Panc1 (cell line): ENCODE measurements around the gene CCBE1. TPM values are rescaled to one million over a fixed set of nuclear protein-coding genes. Genes with fewer than 3 reads are reported as not detected.
"Not testable (repeated sequence)": the region's sequence is repeated elsewhere in the genome, so short reads cannot be mapped to it uniquely, and the experiment has no call there.

Experiments
- ATAC-seq: fragments of 200-7000 bp; cut with Tn5 transposase; 2 replicates; pipeline ENCODE4 v1.9.1; 2020; ENCODE audit warnings: mild to moderate bottlenecking, moderate library complexity
- BruUV-seq: library from RNA; stranded (reverse); fragments of 400-500 nt; replicated peaks from 2 replicates; lab custom pipeline; 2021; lab: Mats Ljungman, UMichigan
- CTCF ChIA-PET: fragments of 300-600 bp; sonication (Branson Sonifier 250); formaldehyde crosslinking; loops from one replicate; lab custom pipeline; 2022; ENCODE audit warnings: antibody characterized with exemption; lab: Charles Lee
- POLR2A ChIA-PET: fragments of 300-600 bp; sonication (Branson Sonifier 250); formaldehyde crosslinking; loops from one replicate; lab custom pipeline; 2022; ENCODE audit warnings: antibody characterized with exemption; lab: Charles Lee
- DNase-seq: peaks from one replicate; pipeline ENCODE4 v3.0.0-alpha.2; 2010; ENCODE audit warnings: low read depth, low spot score
- H3K27ac ChIP-seq: 2 replicates; pipeline ENCODE4 v1.5.1; 2011; ENCODE audit warnings: mild to moderate bottlenecking, low read length, inconsistent platforms
- H3K27me3 ChIP-seq: fragments of 200-500 bp; sonication (Bioruptor generic); 2 replicates; pipeline ENCODE4 v1.6.0; 2014; ENCODE audit warnings: low read length, inconsistent platforms; ENCODE audit not compliant: control insufficient read depth, insufficient read depth
- H3K36me3 ChIP-seq: fragments of 200-500 bp; sonication (Bioruptor generic); 2 replicates; pipeline ENCODE4 v1.5.1; 2014; ENCODE audit warnings: inconsistent platforms, mild to moderate bottlenecking, low read length, moderate library complexity; ENCODE audit not compliant: control insufficient read depth, insufficient read depth
- H3K4me1 ChIP-seq: 2 replicates; pipeline ENCODE4 v1.5.1; 2011; ENCODE audit warnings: inconsistent platforms, mild to moderate bottlenecking, low read length, moderate library complexity; ENCODE audit not compliant: control insufficient read depth, insufficient read depth
- H3K4me3 ChIP-seq, 2 experiments: 2 replicates each; pipeline ENCODE4 v1.5.1; 2011 to 2012; ENCODE audit warnings: low read depth in 2 of 2, low read length in 2 of 2, mild to moderate bottlenecking in 2 of 2, inconsistent platforms in 1 of 2, moderate library complexity in 1 of 2
- H3K9me3 ChIP-seq: fragments of 200-500 bp; sonication (Bioruptor generic); 2 replicates; pipeline ENCODE4 v1.5.1; 2014; ENCODE audit warnings: low read depth, mild to moderate bottlenecking, inconsistent platforms, low read length, moderate library complexity; ENCODE audit not compliant: control insufficient read depth, insufficient read depth
- POLR2AphosphoS5 ChIP-seq: IDR thresholded peaks from 2 replicates; pipeline ENCODE4 v1.6.1; 2012; ENCODE audit warnings: mild to moderate bottlenecking, low read depth, low read length, moderate library complexity
- SIN3A ChIP-seq: IDR thresholded peaks from 2 replicates; pipeline ENCODE4 v1.6.1; 2012; ENCODE audit warnings: low read depth, mild to moderate bottlenecking, low read length, moderate library complexity, borderline replicate concordance; ENCODE audit not compliant: insufficient read depth
- TCF7L2 ChIP-seq: IDR thresholded peaks from 2 replicates; pipeline ENCODE4 v1.6.1; 2011; ENCODE audit warnings: mild to moderate bottlenecking, low read depth, low read length, inconsistent platforms
- in situ Hi-C: cut with HindIII; loops from 2 replicates; pipeline ENCODE4 v1.10.0; 2016; ENCODE audit warnings: low sequenced_read_pairs, low pct_unique_long_range_greater_than_20kb
- intact Hi-C: fragments of 100-400 bp; cut with micrococcal nuclease; formaldehyde crosslinking; loops from one replicate; pipeline ENCODE4 v1.10.0; 2022; ENCODE audit not compliant: unreplicated experiment
- total RNA-seq: library from RNA; stranded (reverse); gene quantifications from one replicate; pipeline ENCODE4 v1.2.1, GENCODE V29; 2021; ENCODE audit not compliant: unreplicated experiment
- TF ChIP-seq, protein P1 (sequence below): fragments of 450-650 bp; IDR thresholded peaks from 2 replicates; pipeline ENCODE4 v1.5.1; 2017; ENCODE audit warnings: mild to moderate bottlenecking
- TF ChIP-seq, protein P2 (sequence below), 2 experiments: IDR thresholded peaks; 2 replicates each; pipeline ENCODE4 v1.6.1; 2011 to 2012; ENCODE audit warnings: low read depth in 2 of 2, control low read depth in 1 of 2, low read length in 1 of 2, mild to moderate bottlenecking in 1 of 2, moderate library complexity in 1 of 2; ENCODE audit not compliant: insufficient read depth in 1 of 2

CCBE1 gene
- total RNA-seq, 1 experiment from 2014 or later: 0.13 TPM

DNA sequence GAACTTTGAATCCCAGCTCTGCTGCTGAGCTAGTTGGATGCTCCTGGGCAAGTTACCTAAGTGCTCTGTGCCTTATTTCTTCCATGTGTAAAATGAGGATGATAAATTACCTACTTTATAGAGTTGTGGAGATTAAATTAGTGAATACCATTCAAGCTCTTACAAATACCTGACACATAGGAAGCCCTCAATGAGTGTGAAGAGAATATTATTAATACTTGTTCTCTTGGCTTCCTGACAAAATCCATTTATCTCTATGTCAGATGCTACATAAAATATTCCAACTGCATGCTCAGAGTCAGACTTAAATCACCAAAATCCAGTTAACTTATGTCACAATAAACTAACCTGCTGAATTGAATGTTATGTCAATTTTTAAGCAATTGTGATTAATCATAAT lies 42.9 kb upstream of the CCBE1 start:
- no peak for DNase-seq
- ChIA-PET CTCF (no interaction called here), POLR2A (no interaction called here)
- TF ChIP-seq POLR2AphosphoS5 (no peak), TCF7L2 (no peak), SIN3A (no peak)
- TF ChIP-seq, protein P1, sequence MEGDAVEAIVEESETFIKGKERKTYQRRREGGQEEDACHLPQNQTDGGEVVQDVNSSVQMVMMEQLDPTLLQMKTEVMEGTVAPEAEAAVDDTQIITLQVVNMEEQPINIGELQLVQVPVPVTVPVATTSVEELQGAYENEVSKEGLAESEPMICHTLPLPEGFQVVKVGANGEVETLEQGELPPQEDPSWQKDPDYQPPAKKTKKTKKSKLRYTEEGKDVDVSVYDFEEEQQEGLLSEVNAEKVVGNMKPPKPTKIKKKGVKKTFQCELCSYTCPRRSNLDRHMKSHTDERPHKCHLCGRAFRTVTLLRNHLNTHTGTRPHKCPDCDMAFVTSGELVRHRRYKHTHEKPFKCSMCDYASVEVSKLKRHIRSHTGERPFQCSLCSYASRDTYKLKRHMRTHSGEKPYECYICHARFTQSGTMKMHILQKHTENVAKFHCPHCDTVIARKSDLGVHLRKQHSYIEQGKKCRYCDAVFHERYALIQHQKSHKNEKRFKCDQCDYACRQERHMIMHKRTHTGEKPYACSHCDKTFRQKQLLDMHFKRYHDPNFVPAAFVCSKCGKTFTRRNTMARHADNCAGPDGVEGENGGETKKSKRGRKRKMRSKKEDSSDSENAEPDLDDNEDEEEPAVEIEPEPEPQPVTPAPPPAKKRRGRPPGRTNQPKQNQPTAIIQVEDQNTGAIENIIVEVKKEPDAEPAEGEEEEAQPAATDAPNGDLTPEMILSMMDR: no peak
- TF ChIP-seq, protein P2, sequence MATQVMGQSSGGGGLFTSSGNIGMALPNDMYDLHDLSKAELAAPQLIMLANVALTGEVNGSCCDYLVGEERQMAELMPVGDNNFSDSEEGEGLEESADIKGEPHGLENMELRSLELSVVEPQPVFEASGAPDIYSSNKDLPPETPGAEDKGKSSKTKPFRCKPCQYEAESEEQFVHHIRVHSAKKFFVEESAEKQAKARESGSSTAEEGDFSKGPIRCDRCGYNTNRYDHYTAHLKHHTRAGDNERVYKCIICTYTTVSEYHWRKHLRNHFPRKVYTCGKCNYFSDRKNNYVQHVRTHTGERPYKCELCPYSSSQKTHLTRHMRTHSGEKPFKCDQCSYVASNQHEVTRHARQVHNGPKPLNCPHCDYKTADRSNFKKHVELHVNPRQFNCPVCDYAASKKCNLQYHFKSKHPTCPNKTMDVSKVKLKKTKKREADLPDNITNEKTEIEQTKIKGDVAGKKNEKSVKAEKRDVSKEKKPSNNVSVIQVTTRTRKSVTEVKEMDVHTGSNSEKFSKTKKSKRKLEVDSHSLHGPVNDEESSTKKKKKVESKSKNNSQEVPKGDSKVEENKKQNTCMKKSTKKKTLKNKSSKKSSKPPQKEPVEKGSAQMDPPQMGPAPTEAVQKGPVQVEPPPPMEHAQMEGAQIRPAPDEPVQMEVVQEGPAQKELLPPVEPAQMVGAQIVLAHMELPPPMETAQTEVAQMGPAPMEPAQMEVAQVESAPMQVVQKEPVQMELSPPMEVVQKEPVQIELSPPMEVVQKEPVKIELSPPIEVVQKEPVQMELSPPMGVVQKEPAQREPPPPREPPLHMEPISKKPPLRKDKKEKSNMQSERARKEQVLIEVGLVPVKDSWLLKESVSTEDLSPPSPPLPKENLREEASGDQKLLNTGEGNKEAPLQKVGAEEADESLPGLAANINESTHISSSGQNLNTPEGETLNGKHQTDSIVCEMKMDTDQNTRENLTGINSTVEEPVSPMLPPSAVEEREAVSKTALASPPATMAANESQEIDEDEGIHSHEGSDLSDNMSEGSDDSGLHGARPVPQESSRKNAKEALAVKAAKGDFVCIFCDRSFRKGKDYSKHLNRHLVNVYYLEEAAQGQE (IDR thresholded peaks at IDR 0.05; ENCODE audit: insufficient read depth in 1 of 2, low read depth in 2 of 2, low read length in 1 of 2): no peak
- no peak for ATAC-seq
- Histone ChIP-seq H3K36me3 (no peaks in the 10 kb centered on the region), H3K27ac (no peak overlapping the region), H3K9me3 (no peaks in the 10 kb centered on the region), H3K4me3 (no peak overlapping the region), H3K4me1 (no peaks in the 10 kb centered on the region), H3K27me3 (no peaks in the 10 kb centered on the region)
- in situ Hi-C loops: no loop called here
- intact Hi-C loops: no loop called here
- BruUV-seq: no TSS peak

DNA sequence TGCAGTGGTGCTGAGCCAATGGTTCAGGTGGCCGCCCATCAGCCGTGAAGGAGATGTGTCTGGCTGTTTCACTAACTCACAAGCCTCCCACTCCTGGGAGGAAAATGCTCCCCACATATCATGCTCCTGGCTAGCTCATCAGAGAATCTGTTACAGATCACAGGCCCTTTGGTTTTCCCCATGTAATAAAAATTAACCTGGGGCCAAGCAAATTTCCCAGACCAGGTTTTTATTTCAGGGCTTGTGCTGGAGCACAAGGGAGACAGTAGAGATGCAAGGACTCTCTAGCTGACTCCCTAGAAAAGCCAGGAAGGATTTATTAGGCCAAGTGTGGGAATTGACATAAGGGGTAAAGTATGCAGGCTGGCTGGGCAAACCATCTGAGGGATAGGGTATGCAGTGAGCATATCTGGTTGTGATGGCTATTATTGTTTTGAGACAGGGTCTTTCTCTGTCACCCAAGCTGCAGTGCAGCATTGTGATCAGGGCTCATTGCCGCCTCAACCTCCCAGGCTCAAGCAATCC lies 40.6 kb upstream of the CCBE1 start:
- H3K36me3 ChIP-seq: no peaks in the 10 kb centered on the region
- intact Hi-C loops (no loop called here), in situ Hi-C loops (no loop called here)
- H3K27me3 ChIP-seq: no peaks in the 10 kb centered on the region
- H3K9me3 ChIP-seq: no peaks in the 10 kb centered on the region
- DNase-seq: no peak
- TF ChIP-seq SIN3A (no peak), TCF7L2 (no peak), POLR2AphosphoS5 (no peak)
- TF ChIP-seq, protein P2 (IDR thresholded peaks at IDR 0.05; ENCODE audit: insufficient read depth in 1 of 2, low read depth in 2 of 2, low read length in 1 of 2): no peak
- TF ChIP-seq, protein P1: no peak
- no peak overlapping the region for H3K27ac ChIP-seq
- ChIA-PET CTCF (no interaction called here), POLR2A (no interaction called here)
- ATAC-seq: no peak
- no peak overlapping the region for H3K4me3 ChIP-seq
- BruUV-seq: no TSS peak
- no peaks in the 10 kb centered on the region for H3K4me1 ChIP-seq

DNA sequence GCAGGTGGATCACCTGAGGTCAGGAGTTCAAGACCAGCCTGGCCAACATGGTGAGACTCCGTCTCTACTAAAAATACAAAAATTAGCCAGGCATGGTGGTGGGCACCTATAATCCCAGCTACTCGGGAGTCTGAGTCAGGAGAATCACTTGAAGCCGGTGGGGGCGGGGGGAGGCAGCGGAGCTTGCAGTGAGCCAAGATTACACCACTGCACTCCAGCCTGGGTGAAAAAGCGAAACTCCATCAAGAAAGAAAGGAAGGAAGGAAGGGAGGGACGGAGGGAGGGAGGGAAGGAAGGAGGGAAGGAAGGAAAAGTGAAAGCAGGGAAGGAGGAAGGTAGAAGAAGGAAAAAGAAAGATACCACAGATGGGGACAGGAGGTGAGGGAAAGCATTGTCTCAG lies 40.1 kb upstream of the CCBE1 start:
- intact Hi-C loops, H3K36me3 ChIP-seq, H3K4me3 ChIP-seq, CTCF ChIA-PET, H3K4me1 ChIP-seq, H3K27me3 ChIP-seq, POLR2A ChIA-PET, in situ Hi-C loops, H3K27ac ChIP-seq, DNase-seq, BruUV-seq, ATAC-seq, H3K9me3 ChIP-seq: not testable (repeated sequence)
